Measurements from ENCODE around the gene PAIP2.
A peak's percentile ranks its signal among the peaks of the same experiment; 100 is the strongest.

The PAIP2 gene

DNA sequence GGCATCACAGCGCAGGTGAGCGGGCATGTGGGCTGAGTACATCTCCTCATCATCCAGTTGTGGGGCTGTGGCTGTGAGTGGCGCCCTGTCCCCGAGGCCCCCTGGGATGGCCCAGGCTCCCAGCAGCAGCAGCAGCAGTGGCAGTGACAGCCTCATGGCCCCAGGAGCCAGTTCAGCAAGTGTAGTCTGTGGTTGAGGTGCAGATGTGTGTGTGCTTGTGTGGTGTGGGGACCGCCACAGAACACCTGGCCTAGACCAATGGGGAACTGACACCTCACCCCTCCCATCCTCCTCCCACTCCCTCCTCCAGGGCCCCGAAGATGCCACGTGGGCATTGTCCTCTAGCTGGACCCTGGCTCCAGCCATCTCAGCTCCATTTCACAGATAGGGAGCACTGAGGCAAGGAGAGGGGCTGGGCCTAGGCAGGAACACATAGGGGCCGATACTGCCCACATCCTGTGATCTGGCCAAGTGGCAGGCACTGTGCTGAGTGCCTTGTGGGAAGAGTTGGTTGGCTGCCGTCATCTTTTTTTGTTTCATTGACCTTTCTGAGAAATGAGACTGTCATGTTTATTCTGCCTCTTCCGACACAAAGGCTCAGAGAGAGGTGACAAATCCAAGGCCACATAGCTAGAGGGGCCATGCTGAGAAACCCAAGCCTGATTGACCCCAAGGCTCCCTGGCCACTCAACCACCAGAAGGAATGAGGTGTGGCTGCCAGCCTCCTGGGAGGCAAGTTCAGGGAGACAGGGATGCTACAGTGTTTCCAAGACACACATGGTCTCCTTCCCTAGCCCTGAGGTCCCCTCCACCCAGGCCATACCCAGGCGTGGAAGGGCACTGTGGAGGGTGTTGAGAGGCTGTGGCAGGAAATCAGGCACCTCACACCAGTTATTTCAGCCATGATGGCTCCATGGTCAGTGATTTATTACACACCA, 48.3 kb downstream of the PAIP2 start, which contains the start of gene MZB1:
Gene MZB1, minus strand, starts transcription at position 213 of the 938 bp plus-strand sequence. Its CDS starts 57 bp downstream, at position 156.
- H3K9me3 Mint-ChIP-seq: no peaks in the 10 kb centered on the region
- H3K4me3 Mint-ChIP-seq: peak within 1 kb of the TSS; percentile 92
- no peaks in the 10 kb centered on the region for H3K27me3 Mint-ChIP-seq
- DNase-seq (peak; percentile 76), ATAC-seq (peak; percentile 72)
- H3K27ac Mint-ChIP-seq: peak within 1 kb of the TSS; percentile 95
- H3K4me1 Mint-ChIP-seq: peaks cover 64% of the 10 kb centered on the region
- H3K36me3 Mint-ChIP-seq (ENCODE audit: low read depth): peaks cover 2% of the 10 kb centered on the region

DNA sequence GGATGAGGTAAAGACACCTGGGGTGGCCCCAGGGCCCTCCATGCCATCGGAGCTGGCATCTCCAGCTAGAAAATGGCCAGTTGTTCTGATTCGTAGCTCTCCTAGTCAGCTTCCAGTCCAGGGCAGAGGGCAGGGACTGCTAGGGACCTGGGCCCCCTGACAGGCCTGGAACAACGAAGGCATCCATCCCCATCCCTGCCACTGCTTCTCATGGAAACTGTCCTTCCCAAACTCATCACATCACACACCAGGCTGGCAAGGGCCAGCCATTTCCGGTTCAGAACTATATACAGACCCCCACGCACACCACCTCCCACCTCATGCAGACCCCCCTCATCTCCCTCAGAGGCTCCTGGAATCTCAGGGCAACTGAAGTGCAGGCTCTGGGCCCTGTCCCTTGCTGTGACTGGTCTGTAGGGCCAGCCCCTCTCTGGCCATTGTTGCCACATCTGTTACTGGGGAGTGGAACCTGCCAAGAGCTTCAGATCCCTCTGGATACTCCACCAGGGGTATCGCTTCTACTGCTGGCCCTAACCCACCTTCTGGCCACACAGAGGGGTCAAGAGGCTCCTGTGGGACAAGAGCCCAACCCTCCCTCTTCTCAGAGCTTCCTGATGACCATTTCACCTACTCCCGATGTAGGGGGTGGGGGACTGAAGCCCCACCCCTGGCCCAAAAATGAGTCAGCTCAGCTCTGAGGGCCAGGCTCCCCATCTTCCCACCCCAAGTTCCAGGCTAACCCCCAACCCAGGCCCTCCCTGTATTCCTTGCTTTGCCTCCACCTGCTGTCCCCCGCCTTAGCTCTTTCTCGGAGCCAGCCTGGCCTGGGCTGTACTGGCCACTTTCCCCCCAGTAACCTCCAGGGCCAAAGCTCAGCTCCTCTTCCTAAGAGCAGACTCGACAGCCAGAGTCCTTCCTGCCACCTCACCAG, 49.2 kb downstream of the PAIP2 start:
- ATAC-seq: no peak
- Mint-ChIP-seq H3K4me1 (peaks cover 57% of the 10 kb centered on the region), H3K27ac (peak overlapping the region; percentile 95), H3K9me3 (no peaks in the 10 kb centered on the region), H3K36me3 (ENCODE audit: low read depth) (peaks cover 2% of the 10 kb centered on the region), H3K4me3 (peak overlapping the region; percentile 92), H3K27me3 (no peaks in the 10 kb centered on the region)
- no peak for DNase-seq

DNA sequence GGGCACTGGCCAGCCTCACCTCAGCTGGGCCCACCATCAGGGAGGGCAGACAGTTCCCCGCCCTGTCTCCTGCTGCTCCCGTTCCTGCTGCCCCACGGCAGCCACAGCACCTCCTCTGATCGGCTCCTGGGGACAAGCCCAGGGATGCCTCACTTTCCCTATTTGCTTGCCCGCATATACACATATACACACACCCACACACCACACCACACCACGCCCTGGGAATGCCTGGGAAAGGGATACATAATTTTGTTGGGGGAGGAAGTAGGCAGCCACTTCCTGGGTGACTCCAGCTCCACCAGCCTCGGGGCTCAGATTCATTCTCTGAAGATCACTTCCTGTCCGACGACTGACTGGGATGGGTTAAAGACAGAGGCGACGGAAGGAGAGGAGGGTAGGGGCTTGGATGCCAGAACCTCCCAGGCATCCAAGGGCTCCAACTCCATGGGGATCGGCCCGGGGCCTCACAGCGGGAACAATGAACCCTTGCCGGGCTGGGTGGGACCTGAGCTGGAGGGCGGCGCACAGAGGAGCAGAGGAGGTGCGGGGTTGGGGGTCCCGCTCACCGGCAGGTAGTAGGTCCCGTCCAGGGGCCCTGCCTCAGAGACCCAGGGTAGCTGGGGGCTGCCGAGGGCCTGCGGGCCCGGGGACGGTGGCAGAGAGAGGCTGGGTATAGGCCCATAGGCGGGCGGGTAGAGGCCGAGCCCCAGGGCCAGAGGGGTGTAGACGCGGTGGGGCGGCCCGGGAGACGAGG, 50.1 kb downstream of the PAIP2 start:
- DNase-seq: no peak
- Mint-ChIP-seq H3K9me3 (no peaks in the 10 kb centered on the region), H3K36me3 (ENCODE audit: low read depth) (peaks cover 5% of the 10 kb centered on the region), H3K27me3 (no peaks in the 10 kb centered on the region), H3K4me1 (peaks cover 54% of the 10 kb centered on the region), H3K4me3 (peak overlapping the region; percentile 92), H3K27ac (peak overlapping the region; percentile 95)
- peak; percentile 1 for ATAC-seq

DNA sequence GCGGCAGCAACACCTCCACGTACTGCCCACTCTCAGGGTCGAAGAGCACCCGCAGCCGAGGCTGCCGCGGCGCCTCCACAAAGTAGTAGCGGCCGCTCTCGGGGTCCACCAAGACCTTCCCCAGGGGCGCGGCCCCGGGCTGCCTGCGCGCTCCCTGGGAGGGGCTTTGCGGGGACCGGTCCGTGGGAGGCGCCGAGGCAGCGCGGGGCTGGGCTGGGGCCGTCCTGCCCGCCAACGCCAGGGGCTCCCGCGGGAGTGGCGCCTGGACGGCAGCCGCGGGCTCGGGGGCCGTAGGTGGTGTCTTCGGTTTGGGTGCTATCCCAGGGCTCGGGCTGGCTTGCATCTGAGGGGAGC, 50.6 kb downstream of the PAIP2 start:
- DNase-seq: no peak
- H3K4me3 Mint-ChIP-seq: peak overlapping the region; percentile 92
- no peaks in the 10 kb centered on the region for H3K27me3 Mint-ChIP-seq
- ATAC-seq: no peak
- peak overlapping the region; percentile 86 for H3K27ac Mint-ChIP-seq
- H3K9me3 Mint-ChIP-seq: no peaks in the 10 kb centered on the region
- H3K4me1 Mint-ChIP-seq: peaks cover 52% of the 10 kb centered on the region
- H3K36me3 Mint-ChIP-seq (ENCODE audit: low read depth): peaks cover 3% of the 10 kb centered on the region

DNA sequence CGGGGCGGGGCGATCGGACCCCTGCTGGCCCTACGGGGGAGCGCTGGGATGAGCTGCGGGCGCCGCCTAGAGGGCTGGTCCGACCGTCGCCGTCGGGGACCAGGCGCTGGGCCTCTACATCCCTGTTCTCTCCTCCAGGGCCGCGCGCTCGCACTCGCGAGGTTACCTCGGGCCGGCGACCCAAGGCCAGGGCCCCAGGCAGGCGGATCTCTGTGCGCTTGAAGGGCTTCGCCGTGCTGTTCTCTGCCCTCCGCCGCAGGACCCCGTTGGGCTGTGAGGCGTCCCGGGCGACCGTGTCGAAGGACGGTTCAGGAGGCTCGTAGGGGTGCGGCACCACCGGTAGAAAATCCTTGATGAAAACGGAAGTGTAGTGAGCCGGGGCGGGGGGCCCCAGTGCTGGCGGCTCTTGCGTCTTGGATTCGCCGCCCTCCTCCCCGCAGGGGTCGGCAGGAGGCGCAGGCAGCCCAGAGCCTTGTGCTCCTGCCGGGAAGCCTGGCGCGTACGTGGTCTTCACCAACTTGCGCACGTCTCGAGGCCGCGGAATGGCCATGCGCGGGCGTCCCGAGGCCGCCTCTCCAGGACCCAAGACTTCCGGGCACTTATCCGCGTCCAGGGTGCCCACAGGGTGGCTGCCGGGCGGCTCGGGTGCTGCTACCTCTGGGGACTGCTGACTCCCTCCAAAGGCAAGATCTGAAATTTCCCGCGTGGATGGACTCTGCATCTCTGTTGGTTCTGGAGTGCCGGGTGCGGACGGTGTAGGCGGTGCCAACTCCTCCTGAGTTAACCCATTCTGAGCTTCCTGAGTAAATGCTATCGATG, 51.2 kb downstream of the PAIP2 start:
- H3K4me3 Mint-ChIP-seq: peak overlapping the region; percentile 92
- H3K9me3 Mint-ChIP-seq: no peaks in the 10 kb centered on the region
- ATAC-seq: peak; percentile 74
- H3K36me3 Mint-ChIP-seq (ENCODE audit: low read depth): peaks cover 3% of the 10 kb centered on the region
- H3K4me1 Mint-ChIP-seq: peaks cover 50% of the 10 kb centered on the region
- no peaks in the 10 kb centered on the region for H3K27me3 Mint-ChIP-seq
- peak; percentile 92 for DNase-seq
- H3K27ac Mint-ChIP-seq: peak overlapping the region; percentile 86

DNA sequence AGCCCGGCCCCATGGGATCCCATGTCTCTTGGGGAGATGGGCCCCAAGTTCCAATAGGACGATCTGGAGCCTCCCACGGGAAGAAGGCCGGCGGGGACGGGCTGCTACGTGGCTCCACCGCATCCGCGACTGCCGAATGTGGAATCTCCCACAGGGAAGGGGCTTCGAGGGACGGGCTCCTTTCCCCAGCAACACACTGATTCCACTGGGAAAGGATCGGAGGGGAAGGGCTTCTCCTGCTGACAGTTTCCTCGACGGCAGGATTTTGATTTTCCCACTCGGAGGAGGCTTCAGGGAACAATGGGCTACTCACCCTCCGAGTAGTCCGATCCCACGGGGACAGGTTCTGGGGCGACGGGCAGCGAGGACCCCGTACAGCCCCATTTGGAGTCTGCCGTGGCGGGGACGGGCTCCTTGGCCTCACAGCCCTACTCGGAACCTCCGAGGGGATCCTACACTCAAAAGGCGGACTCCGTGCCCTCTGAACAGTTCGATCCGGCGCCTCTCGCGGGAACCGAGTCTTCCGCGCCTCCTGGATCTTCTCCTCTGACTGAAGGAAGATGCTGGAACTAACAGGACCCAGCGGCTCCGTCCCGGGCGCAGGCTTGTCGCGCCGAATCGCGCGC, 52.0 kb downstream of the PAIP2 start:
- ATAC-seq: no peak

DNA sequence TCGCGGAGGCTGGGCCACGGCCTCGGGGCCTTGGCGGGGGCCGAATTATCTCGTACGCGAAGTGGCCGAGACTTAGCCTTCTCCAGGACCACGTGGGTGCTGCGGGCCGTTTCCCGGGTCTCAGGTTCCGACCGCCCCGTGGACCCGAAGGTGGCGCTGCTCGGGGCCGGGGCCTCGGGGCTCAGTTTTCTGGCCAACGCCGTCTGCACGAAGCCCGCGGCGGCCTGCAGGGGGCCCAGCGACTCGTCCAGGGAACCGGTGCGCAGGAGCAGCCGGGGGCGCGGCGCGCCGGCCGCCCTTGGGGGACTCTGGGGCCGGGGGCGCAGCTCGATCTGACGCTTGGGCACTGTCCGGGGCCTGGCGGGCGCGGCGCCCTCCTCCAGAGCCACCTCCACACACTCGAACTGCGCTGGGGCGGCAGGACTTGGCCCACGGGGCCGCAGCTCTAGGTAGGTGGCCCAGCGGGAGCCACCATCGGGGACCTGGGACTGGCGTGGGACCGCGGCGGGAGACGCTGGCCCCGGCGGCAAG, 52.5 kb downstream of the PAIP2 start:
- Mint-ChIP-seq H3K27ac (no peak overlapping the region), H3K4me1 (peaks cover 45% of the 10 kb centered on the region), H3K36me3 (ENCODE audit: low read depth) (peaks cover 3% of the 10 kb centered on the region), H3K9me3 (no peaks in the 10 kb centered on the region), H3K27me3 (no peaks in the 10 kb centered on the region), H3K4me3 (peak overlapping the region; percentile 92)
- ATAC-seq (no peak), DNase-seq (peak; percentile 67)

More for the DNA sequence above, 52.0 kb downstream of the PAIP2 start:
- H3K27ac Mint-ChIP-seq: peak overlapping the region; percentile 86
- H3K4me1 Mint-ChIP-seq: peaks cover 46% of the 10 kb centered on the region
- peaks cover 3% of the 10 kb centered on the region for H3K36me3 Mint-ChIP-seq (ENCODE audit: low read depth)
- no peak for DNase-seq
- H3K9me3 Mint-ChIP-seq: no peaks in the 10 kb centered on the region
- peak overlapping the region; percentile 92 for H3K4me3 Mint-ChIP-seq
- H3K27me3 Mint-ChIP-seq: no peaks in the 10 kb centered on the region

DNA sequence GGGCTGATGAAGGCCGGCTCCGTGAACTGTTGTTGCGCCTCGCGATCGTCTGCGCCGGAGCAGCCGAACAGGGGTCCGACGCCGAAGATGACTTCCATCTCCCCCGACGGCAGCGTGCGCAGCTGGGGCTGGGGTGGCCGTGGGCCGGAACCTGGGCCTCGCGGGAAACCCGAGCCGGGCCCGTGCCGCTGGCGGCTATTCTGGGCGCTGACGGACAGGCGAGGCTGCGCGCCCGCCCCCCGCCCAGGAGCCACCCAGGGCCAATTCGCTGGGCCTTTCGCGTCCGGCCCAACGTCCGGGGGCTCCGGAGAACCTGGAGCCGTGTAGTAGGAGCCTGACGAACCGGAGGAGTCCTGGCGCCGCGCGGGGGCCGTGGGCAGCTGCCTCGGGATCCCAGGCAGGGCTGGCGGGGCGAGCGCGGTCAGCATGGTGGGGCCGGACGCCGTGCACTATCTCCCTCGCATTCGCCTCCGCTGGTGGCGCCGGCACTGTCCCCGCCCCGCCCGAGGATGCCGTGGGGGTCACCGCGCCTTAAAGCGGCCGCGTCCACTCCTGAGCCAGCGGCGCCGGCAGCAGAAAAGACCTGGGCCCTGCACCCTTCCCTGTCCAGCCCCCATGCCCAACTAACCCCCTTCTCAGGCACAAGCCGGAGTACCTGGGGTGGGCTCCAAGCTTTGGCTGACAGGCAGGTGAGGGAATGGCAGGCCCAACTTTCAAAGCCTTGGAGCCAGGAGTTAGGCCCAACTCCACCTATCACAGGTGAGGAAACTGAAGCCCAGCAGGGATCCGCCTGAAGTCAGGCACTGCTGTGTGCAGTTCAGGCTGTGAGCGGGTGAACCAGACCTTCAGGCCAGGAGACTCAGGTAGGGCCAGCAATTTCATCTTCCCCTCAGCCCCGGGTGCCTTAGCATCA, 53.3 kb downstream of the PAIP2 start, which contains the start of gene PROB1:
Gene PROB1, minus strand, starts transcription at position 451 of the 913 bp plus-strand sequence. Its CDS starts 23 bp downstream, at position 428.
- no peaks in the 10 kb centered on the region for H3K27me3 Mint-ChIP-seq
- ATAC-seq: no peak
- H3K27ac Mint-ChIP-seq: no peak within 1 kb of the TSS
- peaks cover 45% of the 10 kb centered on the region for H3K4me1 Mint-ChIP-seq
- peaks cover 3% of the 10 kb centered on the region for H3K36me3 Mint-ChIP-seq (ENCODE audit: low read depth)
- no peaks in the 10 kb centered on the region for H3K9me3 Mint-ChIP-seq
- H3K4me3 Mint-ChIP-seq: peak within 1 kb of the TSS; percentile 92
- DNase-seq: no peak

DNA sequence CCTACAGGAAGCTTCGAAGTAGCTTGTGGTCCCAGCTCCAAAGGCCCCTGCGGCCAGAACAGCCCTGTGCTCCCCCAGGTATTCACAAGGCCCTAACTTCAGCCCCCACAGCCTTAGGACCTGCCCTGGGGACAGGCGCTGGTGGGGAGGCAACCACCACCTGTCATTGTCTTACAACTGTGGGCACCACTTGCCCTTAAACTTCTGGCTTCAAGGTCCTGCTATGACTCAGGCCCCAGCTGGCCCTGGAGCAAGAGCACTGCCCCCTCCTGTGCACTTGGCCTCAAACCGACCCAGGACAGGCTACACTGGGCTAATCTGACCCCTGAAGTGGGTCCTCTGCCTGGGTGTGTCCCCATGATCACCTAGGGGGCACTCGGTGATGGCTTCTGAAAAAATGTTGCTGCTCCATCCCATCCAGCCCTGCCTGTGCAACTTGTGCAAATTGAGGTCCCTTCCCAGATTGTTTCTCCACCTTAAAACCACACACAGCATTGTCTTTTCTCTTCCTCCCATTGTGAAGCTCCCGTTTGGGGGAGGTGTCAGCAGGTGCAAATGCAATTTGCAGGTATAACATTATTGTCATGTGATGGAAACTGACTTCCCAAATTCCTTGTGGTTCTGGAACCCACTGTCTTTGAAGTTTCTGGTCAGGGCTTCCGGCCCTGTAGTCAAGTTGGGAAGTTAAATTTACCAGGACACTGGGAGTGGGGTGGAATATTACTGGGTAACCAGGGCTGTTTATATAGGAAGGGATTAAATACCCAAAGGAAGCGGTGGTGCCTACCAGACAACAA, 54.4 kb downstream of the PAIP2 start:
- ATAC-seq (no peak), DNase-seq (no peak)
- Mint-ChIP-seq H3K27ac (no peak overlapping the region), H3K36me3 (ENCODE audit: low read depth) (peaks cover 3% of the 10 kb centered on the region), H3K27me3 (no peaks in the 10 kb centered on the region), H3K4me3 (peak overlapping the region; percentile 1), H3K9me3 (no peaks in the 10 kb centered on the region), H3K4me1 (peaks cover 35% of the 10 kb centered on the region)

DNA sequence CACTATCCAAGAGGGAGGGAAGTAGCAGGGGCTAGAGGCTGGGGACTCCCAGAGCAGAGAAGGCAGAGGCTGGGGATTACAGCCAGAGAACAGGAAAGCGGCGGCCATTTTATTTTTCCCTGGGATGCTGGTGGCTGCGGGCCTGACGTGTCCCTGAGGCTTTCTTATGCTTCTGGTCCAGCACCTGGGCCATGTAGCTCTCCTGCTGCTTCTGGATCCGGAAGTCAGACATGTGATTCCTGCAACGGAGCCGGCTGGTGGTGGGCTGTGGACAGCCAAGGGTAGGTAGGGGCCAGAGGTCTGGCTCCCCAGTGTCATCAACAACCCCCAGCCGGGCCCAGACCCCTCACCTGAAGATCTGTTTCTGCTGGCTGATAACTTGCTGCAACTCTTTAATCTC, 55.0 kb downstream of the PAIP2 start:
- H3K36me3 Mint-ChIP-seq (ENCODE audit: low read depth): peaks cover 3% of the 10 kb centered on the region
- no peak for DNase-seq
- H3K27ac Mint-ChIP-seq: no peak overlapping the region
- peaks cover 29% of the 10 kb centered on the region for H3K4me1 Mint-ChIP-seq
- ATAC-seq: no peak
- no peak overlapping the region for H3K4me3 Mint-ChIP-seq
- no peaks in the 10 kb centered on the region for H3K27me3 Mint-ChIP-seq
- no peaks in the 10 kb centered on the region for H3K9me3 Mint-ChIP-seq

DNA sequence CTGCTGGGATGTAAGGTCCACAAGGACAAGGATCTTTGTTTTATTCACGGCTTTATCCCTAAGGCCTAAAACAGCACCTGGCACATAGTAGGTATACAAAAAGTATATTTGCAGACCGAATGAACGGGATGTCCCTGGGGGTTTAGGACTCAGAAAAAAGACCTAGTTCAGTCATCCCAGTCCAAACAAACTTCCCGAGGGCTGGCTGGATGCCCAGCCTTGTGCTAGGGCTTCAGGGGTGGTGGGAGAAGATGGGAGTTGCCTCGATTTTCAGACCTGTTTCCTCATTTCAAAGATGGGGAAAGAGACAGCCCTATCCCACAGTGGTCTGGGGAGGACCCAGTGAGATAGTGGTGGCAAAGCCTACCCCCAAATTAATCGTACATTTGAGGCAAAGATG, 56.3 kb downstream of the PAIP2 start:
- DNase-seq: no peak
- Mint-ChIP-seq H3K9me3 (no peaks in the 10 kb centered on the region), H3K27me3 (no peaks in the 10 kb centered on the region), H3K4me3 (no peak overlapping the region), H3K4me1 (peaks cover 32% of the 10 kb centered on the region), H3K36me3 (ENCODE audit: low read depth) (peaks cover 3% of the 10 kb centered on the region), H3K27ac (peak overlapping the region; percentile 31)
- ATAC-seq: no peak

Data from activated naive CD8-positive, alpha-beta T cell treated with anti-CD3 and anti-CD28 coated beads, Interleukin-2, amount 50 U/mL, for 24 hours (primary cell).